ENCODE data around the gene RNF217.

DNA sequence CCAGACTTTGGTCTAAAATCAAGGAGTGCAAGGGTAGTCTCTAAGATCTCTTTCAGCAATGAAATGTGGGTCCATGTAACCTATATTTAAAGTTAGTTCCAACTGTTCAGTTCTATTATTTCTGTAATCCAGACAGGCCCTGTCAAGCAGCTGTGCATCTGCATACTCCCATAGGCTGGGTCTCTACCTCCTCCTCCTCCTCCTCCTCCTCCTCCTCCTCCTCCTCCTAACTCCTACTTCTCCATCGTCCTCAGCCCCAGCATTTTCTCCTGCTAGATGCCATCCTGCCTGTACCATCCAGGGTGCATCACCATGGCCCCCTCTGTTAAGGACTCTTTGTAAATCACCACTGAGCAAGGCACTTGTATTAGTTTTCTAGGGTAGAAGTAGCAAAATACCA, 138.9 kb downstream of the RNF217 start:
- TF ChIP-seq, protein P1, sequence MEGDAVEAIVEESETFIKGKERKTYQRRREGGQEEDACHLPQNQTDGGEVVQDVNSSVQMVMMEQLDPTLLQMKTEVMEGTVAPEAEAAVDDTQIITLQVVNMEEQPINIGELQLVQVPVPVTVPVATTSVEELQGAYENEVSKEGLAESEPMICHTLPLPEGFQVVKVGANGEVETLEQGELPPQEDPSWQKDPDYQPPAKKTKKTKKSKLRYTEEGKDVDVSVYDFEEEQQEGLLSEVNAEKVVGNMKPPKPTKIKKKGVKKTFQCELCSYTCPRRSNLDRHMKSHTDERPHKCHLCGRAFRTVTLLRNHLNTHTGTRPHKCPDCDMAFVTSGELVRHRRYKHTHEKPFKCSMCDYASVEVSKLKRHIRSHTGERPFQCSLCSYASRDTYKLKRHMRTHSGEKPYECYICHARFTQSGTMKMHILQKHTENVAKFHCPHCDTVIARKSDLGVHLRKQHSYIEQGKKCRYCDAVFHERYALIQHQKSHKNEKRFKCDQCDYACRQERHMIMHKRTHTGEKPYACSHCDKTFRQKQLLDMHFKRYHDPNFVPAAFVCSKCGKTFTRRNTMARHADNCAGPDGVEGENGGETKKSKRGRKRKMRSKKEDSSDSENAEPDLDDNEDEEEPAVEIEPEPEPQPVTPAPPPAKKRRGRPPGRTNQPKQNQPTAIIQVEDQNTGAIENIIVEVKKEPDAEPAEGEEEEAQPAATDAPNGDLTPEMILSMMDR (IDR thresholded peaks at IDR 0.05): no peak
- no peak for TF ChIP-seq POLR2AphosphoS5 (IDR thresholded peaks at IDR 0.05)
- no peak for TF ChIP-seq POLR2A (IDR thresholded peaks at IDR 0.05)
